ENCODE results near the gene TASOR.

DNA sequence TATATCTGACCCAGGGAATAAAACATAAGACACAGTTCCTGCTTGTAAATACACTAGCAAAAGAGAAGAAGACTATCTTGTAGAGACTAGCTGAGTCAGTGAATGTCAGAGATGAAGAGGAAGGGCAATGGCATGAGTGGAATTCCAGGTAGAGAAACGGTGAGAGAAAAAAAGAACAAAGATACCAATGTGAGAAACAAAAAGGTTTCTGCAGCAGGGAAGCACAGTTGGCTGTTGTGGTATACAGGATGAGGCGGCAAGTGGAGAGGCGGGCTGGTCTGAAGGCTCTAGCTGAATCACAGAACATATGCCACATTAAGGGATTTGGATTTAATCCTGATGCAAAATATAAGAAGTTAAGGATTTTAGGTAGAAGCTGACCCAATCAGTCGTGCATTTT lies 17.1 kb upstream of the TASOR start:
- TF ChIP-seq CTCF (IDR thresholded peaks at IDR 0.05; ENCODE audit: low read length) = no peak
- no peak for TF ChIP-seq EZH2 (optimal IDR thresholded peaks at IDR 0.05; ENCODE audit: low read depth, low read length)
- no peak for TF ChIP-seq EZH2phosphoT487 (IDR thresholded peaks at IDR 0.05; ENCODE audit: low read length)

Data from MM.1S (cell line).